Naive thymus-derived CD4-positive, alpha-beta T cell (primary cell): Measurements from ENCODE around the gene HIPK2. TPM values are rescaled to one million over a fixed set of nuclear protein-coding genes. Genes with fewer than 3 reads are reported as not detected.
A peak's percentile ranks its signal among the peaks of the same experiment; 100 is the strongest.

ENCODE experiments used
- ATAC-seq: fragments of 150-1000 bp; cut with Tn5 transposase; 2 replicates; pipeline ENCODE4 v1.10.0; 2021; ENCODE audit warnings: mild to moderate bottlenecking, moderate library complexity
- CTCF ChIA-PET: fragments of 350-600 bp; sonication (Branson Sonifier 250); formaldehyde crosslinking; loops from one replicate; lab custom pipeline; 2021; ENCODE audit warnings: antibody characterized with exemption; lab: Charles Lee
- POLR2A ChIA-PET: fragments of 350-600 bp; sonication (Branson Sonifier 250); formaldehyde crosslinking; loops from one replicate; lab custom pipeline; 2021; ENCODE audit warnings: antibody characterized with exemption, inconsistent platforms; lab: Charles Lee
- DNase-seq, 9 donors: peaks; one replicate each; pipeline versions ENCODE4 v3.0.0 to v3.0.0-alpha.2; 2020 to 2022; ENCODE audit warnings: mixed read lengths in 1 of 9
- H3K27ac ChIP-seq: one replicate; pipeline ENCODE4 v1.7.0; 2013; ENCODE audit warnings: mild to moderate bottlenecking, low read depth, low read length, moderate library complexity
- H3K27me3 ChIP-seq, 2 donors: one replicate each; pipeline ENCODE4 v1.7.0; 2013; ENCODE audit warnings: low read length in 2 of 2, mild to moderate bottlenecking in 2 of 2, moderate library complexity in 2 of 2; ENCODE audit not compliant: control insufficient read depth in 2 of 2, insufficient read depth in 2 of 2
- H3K36me3 ChIP-seq, 3 experiments: 1 replicate in 2 of 3; 2 replicates in 1 of 3; pipeline ENCODE4 v1.7.0; 2013; ENCODE audit warnings: low read length in 3 of 3, mild to moderate bottlenecking in 3 of 3, moderate library complexity in 1 of 3; ENCODE audit not compliant: insufficient read depth in 3 of 3, control insufficient read depth in 2 of 3
- H3K4me1 ChIP-seq, 2 donors: one replicate each; pipeline ENCODE4 v1.7.0; 2013; ENCODE audit warnings: low read length in 2 of 2, mild to moderate bottlenecking in 2 of 2, moderate library complexity in 1 of 2; ENCODE audit not compliant: control insufficient read depth in 2 of 2, insufficient read depth in 2 of 2
- H3K4me3 ChIP-seq: 2 replicates; pipeline ENCODE4 v1.7.0; 2013; ENCODE audit warnings: mild to moderate bottlenecking, low read length
- H3K9me3 ChIP-seq, 3 experiments: 1 replicate in 2 of 3; 2 replicates in 1 of 3; pipeline ENCODE4 v1.7.0; 2013; ENCODE audit warnings: low read length in 3 of 3; ENCODE audit not compliant: control insufficient read depth in 2 of 3
- H3K27ac Mint-ChIP-seq, 9 donors: one replicate each; pipeline ENCODE4 v1.8.0; 2020 to 2022; ENCODE audit warnings: mixed read lengths in 9 of 9, mild to moderate bottlenecking in 8 of 9, moderate library complexity in 5 of 9, inconsistent platforms in 2 of 9
- H3K27me3 Mint-ChIP-seq, 5 donors: one replicate each; pipeline ENCODE4 v1.8.0; 2021 to 2022; ENCODE audit warnings: mixed read lengths in 5 of 5, mild to moderate bottlenecking in 1 of 5
- H3K36me3 Mint-ChIP-seq, 5 donors: one replicate each; pipeline ENCODE4 v1.8.0; 2020 to 2022; ENCODE audit warnings: mixed read lengths in 5 of 5, mild to moderate bottlenecking in 3 of 5, inconsistent platforms in 1 of 5
- H3K4me1 Mint-ChIP-seq, 7 donors: one replicate each; pipeline ENCODE4 v1.8.0; 2020 to 2022; ENCODE audit warnings: mixed read lengths in 7 of 7, mild to moderate bottlenecking in 3 of 7, inconsistent platforms in 1 of 7
- H3K4me3 Mint-ChIP-seq, 10 donors: one replicate each; pipeline ENCODE4 v1.8.0; 2020 to 2022; ENCODE audit warnings: mild to moderate bottlenecking in 10 of 10, mixed read lengths in 10 of 10, moderate library complexity in 6 of 10, inconsistent platforms in 2 of 10
- H3K9me3 Mint-ChIP-seq, 11 donors: one replicate each; pipeline ENCODE4 v1.8.0; 2020 to 2022; ENCODE audit warnings: mixed read lengths in 11 of 11, mild to moderate bottlenecking in 4 of 11, inconsistent platforms in 1 of 11, moderate library complexity in 1 of 11
- intact Hi-C, 2 donors: fragments of 100-400 bp; cut with micrococcal nuclease; formaldehyde crosslinking; loops; one replicate each; pipeline ENCODE4 v1.15.1; 2023
- polyA plus RNA-seq, 2 donors: library from polyadenylated mRNA; unstranded; fragments of 300-500 nt; fragmentation: Illumina TruSeq; gene quantifications; one replicate each; pipeline ENCODE4 v1.2.3, GENCODE V29; 2021
- total RNA-seq, 6 experiments: library from RNA in 5 of 6; stranded (reverse) in 5 of 6; gene quantifications; 1 replicate in 5 of 6; 2 replicates in 1 of 6; pipeline ENCODE4 v1.2.3 and lab custom pipeline; 2021 to 2026

The HIPK2 gene
- total and polyA plus RNA-seq, 7 experiments from 2014 or later = 4.6 to 44.0 (median 36.1) TPM

DNA sequence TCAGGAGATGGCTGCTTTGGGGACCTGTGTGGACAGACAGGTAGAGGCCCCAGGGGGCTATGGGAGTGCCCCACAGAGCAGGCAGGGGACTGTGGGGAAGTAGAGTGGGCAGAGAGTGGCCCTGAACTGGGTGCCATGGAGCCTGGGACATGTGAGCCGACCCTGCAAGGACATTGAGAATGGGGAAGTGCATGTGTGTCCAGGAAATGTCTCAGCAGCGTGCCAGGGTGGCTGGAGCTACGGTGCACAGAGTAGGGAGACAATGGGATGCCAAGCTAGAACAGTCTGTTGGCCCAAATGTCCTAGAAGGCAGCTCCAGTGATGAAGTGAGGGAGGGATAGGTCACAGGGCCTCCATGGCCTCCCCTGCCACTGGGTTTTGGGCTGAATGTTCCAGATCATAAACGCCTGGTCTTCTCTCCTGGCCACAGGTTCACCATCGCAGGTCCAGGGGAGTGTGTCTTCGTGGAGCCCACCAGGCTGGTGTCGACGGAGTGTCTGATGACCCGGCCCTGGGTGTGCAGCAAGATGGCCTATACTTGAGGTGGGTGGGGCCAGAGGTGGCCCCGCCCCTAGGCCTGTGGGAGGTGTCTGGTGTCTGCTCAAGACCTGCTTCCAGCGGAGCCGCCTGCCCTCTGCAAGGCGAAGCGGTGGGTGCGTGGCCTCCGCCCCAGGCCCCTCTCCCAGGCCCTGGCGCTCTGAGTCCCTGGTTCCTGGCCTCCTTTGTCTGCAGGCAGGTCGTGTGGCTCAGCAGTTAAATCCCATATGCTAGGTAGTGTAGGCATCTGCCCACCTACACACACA lies 233.8 kb downstream of the HIPK2 start:
- H3K9me3 Mint-ChIP-seq = no peaks in the 10 kb centered on the region
- H3K27me3 ChIP-seq = no peaks in the 10 kb centered on the region
- H3K36me3 ChIP-seq = no peaks in the 10 kb centered on the region
- H3K4me1 Mint-ChIP-seq = no peaks in the 10 kb centered on the region
- H3K27ac ChIP-seq = no peak overlapping the region
- H3K4me3 Mint-ChIP-seq = no peak overlapping the region
- CTCF ChIA-PET = no interaction called here
- ATAC-seq = peak; percentile 45
- H3K27ac Mint-ChIP-seq = peak overlapping the region in 1 of 9 donors; percentile 72
- no peaks in the 10 kb centered on the region for H3K36me3 Mint-ChIP-seq
- POLR2A ChIA-PET = interaction anchor here (0.8 kb wide), 1 partner anchor 1129 kb away, joined by 3 read pairs; no protein-coding TSS in a partner anchor
- no peak overlapping the region for H3K4me3 ChIP-seq
- H3K4me1 ChIP-seq = no peaks in the 10 kb centered on the region
- H3K9me3 ChIP-seq = no peaks in the 10 kb centered on the region
- no peak for DNase-seq
- no peaks in the 10 kb centered on the region for H3K27me3 Mint-ChIP-seq
- intact Hi-C loops = no loop called here

DNA sequence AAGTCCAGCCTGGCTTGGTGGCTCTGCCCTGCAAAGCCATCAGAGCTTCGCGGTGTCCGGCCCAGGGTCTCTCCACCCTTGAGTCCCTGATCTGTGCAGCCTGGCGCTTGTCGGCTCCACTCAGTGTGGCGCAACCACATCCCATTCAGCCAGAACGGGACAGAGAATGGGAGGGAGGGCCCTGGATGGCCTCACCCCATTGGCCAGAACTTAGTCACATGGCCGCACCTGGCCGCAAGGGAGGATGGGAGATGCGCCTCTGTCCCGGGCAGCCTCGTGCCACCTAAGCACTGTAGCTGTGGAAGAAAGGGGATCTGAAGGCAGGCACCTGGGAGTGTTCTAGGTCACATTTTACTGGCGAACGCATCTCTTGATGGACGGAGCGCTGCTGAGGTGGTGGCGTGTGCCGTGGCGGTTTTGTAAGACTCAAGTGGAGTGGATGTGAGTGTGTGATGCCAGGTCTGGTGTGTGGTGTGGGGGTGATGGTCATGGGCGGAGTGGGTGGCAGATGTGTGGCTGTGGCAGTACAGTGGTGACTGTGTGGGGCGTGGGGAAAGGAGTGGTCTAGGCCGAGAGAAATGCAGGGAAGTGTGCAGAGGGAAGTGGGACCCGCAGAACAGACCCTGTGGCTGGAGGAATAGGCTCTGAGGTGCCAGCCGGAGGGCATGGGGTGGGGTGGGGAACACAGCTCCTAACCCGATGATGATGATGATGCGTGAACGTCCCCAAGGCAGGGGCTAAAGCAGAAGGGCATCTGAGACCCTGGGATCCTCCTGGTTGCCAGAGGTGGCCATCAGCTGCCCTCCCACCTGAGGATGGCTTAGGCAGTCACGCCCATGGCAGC lies 235.3 kb downstream of the HIPK2 start:
- Histone ChIP-seq H3K4me3 (no peak overlapping the region), H3K27me3 (no peaks in the 10 kb centered on the region), H3K4me1 (no peaks in the 10 kb centered on the region), H3K36me3 (no peaks in the 10 kb centered on the region), H3K27ac (no peak overlapping the region), H3K9me3 (no peaks in the 10 kb centered on the region)
- peaks cover 0 to 2% (median 0%) of the 10 kb centered on the region in 5 donors for H3K27me3 Mint-ChIP-seq
- H3K4me3 Mint-ChIP-seq = no peak overlapping the region
- intact Hi-C loops = no loop called here
- DNase-seq (no peak), ATAC-seq (peak; percentile 13)
- ChIA-PET CTCF (no interaction called here), POLR2A (no interaction called here)
- no peaks in the 10 kb centered on the region for H3K9me3 Mint-ChIP-seq
- H3K36me3 Mint-ChIP-seq = no peaks in the 10 kb centered on the region
- H3K4me1 Mint-ChIP-seq = no peaks in the 10 kb centered on the region
- no peak overlapping the region for H3K27ac Mint-ChIP-seq

DNA sequence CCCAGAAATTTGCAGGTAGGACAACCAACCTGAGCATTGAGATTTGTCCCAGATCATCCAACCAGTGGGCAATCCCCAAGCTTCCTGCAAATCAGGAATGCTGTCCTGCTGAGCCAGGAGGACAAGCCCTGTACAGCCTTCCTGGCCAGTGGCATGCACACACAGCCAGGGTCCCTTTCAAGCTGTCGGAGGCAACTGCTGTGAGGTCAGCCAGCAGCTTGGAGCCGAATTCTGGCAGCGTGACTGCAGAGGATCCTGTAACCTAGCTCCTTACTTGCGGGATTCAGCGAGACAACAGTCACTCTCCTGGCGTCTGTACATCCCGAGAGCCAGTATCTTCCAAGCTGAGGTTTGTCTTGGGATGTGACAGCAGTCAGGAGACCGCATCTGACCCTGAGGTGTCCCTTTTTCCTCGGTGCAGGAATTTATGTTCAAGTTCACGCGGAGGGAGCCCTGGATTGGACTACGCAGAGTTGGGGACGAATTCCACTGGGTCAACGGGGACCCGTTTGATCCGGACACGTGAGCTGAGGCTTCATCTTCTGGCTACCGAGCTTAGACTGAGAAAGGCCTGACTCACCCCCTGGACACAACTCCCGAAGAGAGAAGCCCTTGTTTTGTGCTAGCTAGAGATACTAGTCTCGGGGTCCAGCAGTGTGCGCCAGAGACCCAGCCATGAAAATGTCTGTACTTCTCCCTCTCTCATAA lies 236.0 kb downstream of the HIPK2 start:
- Histone ChIP-seq H3K36me3 (no peaks in the 10 kb centered on the region), H3K27ac (no peak overlapping the region), H3K4me1 (no peaks in the 10 kb centered on the region), H3K27me3 (no peaks in the 10 kb centered on the region), H3K9me3 (no peaks in the 10 kb centered on the region), H3K4me3 (no peak overlapping the region)
- H3K9me3 Mint-ChIP-seq = no peaks in the 10 kb centered on the region
- ChIA-PET CTCF (no interaction called here), POLR2A (interaction anchor here (0.5 kb wide), 1 partner anchor 45 kb away, joined by 4 read pairs; no protein-coding TSS in a partner anchor)
- H3K4me1 Mint-ChIP-seq = no peaks in the 10 kb centered on the region
- no peak overlapping the region for H3K4me3 Mint-ChIP-seq
- peaks cover 0 to 6% (median 0%) of the 10 kb centered on the region in 5 donors for H3K27me3 Mint-ChIP-seq
- H3K36me3 Mint-ChIP-seq = no peaks in the 10 kb centered on the region
- DNase-seq (no peak), ATAC-seq (no peak)
- intact Hi-C loops = no loop called here
- H3K27ac Mint-ChIP-seq = no peak overlapping the region

DNA sequence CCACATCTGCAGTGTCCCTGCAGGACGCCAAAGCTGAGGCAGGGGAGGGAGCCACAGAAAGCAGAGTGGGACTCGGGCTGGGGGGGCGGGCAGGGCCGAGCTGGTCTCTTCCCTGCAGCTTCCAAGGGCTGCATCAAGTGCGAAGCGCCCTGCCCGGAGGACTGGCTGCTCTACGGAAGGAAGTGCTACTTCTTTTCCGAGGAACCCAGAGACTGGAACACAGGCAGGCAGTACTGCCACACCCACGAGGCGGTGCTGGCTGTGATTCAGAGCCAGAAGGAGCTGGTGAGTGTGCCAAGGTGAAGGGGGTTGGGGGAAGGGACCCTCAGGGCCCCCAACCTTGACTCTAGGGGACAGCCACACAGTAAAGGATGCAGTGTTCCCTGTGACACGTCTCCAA lies 237.6 kb downstream of the HIPK2 start:
- POLR2A ChIA-PET = interaction anchor here (0.7 kb wide), 1 partner anchor 9 kb away, joined by 3 read pairs; no protein-coding TSS in a partner anchor
- Mint-ChIP-seq H3K4me1 (no peaks in the 10 kb centered on the region), H3K9me3 (no peaks in the 10 kb centered on the region), H3K27ac (no peak overlapping the region), H3K27me3 (peaks cover 0 to 10% (median 0%) of the 10 kb centered on the region in 5 donors), H3K4me3 (no peak overlapping the region), H3K36me3 (no peaks in the 10 kb centered on the region)
- Histone ChIP-seq H3K4me1 (no peaks in the 10 kb centered on the region), H3K27ac (no peak overlapping the region), H3K27me3 (no peaks in the 10 kb centered on the region), H3K4me3 (no peak overlapping the region), H3K36me3 (no peaks in the 10 kb centered on the region), H3K9me3 (no peaks in the 10 kb centered on the region)
- no peak for ATAC-seq
- intact Hi-C loops = no loop called here
- no peak for DNase-seq
- CTCF ChIA-PET = no interaction called here

DNA sequence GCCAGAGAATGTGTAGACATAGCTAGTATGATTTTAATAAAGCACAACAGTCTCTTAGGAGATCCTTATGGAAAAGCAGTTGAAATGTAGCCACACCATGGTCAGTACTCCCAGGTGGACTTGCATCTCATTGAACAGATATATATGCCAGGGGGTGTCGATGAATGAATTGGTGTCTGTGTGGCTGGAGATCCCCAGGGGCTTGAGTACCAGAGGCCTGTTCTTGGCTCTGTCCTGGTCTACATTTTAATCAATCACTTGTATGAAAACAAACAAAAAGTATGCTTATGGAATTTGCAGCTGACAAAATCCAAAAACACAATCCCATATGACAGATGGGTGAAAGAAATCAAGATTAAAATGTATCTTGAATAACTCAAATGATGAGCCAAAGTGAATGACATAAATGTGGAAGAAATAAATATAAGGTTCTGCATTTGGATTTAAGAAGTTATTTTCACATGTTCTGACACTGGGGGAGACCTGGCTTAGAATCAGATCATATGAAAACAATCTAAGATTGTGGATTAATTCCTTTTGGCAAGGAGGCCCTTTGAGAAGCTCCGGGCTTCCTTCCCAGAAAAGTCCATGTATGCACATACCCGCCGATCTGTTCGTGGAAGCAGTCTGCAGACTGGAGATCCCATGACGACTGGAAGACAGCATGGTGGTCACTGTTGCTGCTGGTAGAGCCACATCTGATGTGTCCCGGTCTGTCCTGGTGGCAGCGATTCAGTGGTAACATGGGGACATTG lies 238.7 kb downstream of the HIPK2 start:
- intact Hi-C loops = no loop called here
- Histone ChIP-seq H3K36me3 (no peaks in the 10 kb centered on the region), H3K4me3 (no peak overlapping the region), H3K27ac (no peak overlapping the region), H3K27me3 (no peaks in the 10 kb centered on the region), H3K4me1 (no peaks in the 10 kb centered on the region), H3K9me3 (no peaks in the 10 kb centered on the region)
- Mint-ChIP-seq H3K27ac (no peak overlapping the region), H3K4me1 (no peaks in the 10 kb centered on the region), H3K27me3 (peaks cover 0 to 17% (median 3%) of the 10 kb centered on the region in 5 donors), H3K36me3 (no peaks in the 10 kb centered on the region), H3K4me3 (no peak overlapping the region), H3K9me3 (no peaks in the 10 kb centered on the region)
- CTCF ChIA-PET = no interaction called here
- POLR2A ChIA-PET = no interaction called here
- DNase-seq = no peak
- no peak for ATAC-seq

DNA sequence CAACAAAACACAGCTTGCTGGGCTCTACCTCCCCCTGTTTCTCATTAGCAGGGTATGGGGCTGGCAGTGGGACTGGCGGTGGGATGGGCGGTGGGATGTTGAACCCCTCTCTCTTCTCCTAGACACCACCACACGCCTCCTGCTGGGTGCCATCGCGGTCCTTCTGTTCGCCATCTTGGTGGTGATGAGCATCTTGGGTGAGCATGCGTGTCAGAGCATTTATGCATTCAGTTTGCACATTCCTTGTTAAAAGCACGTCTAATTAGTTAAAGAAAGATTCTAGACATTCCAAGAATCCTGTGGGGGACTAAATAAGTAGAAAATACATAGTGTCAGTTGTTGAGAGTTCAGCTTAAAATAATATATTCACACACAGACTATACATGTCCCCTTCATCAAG lies 241.6 kb downstream of the HIPK2 start:
- no peaks in the 10 kb centered on the region for H3K9me3 ChIP-seq
- POLR2A ChIA-PET = no interaction called here
- no peaks in the 10 kb centered on the region for H3K4me1 Mint-ChIP-seq
- H3K4me1 ChIP-seq = no peaks in the 10 kb centered on the region
- H3K9me3 Mint-ChIP-seq = peaks cover 0 to 4% (median 0%) of the 10 kb centered on the region in 11 donors
- CTCF ChIA-PET = no interaction called here
- peaks cover 4 to 26% (median 5%) of the 10 kb centered on the region in 5 donors for H3K27me3 Mint-ChIP-seq
- H3K36me3 Mint-ChIP-seq = no peaks in the 10 kb centered on the region
- no peak overlapping the region for H3K27ac Mint-ChIP-seq
- H3K27me3 ChIP-seq = no peaks in the 10 kb centered on the region
- H3K27ac ChIP-seq = no peak overlapping the region
- H3K36me3 ChIP-seq = no peaks in the 10 kb centered on the region
- intact Hi-C loops = no loop called here
- H3K4me3 ChIP-seq = no peak overlapping the region
- ATAC-seq = no peak
- DNase-seq = no peak
- no peak overlapping the region for H3K4me3 Mint-ChIP-seq
